Endodermal cell (in vitro differentiated cells): ENCODE results near the gene NCAPH2. TPM values are rescaled to one million over a fixed set of nuclear protein-coding genes. Genes with fewer than 3 reads are reported as not detected.
"Not testable (repeated sequence)": the region's sequence is repeated elsewhere in the genome, so short reads cannot be mapped to it uniquely, and the experiment has no call there.

Source experiments
- DNase-seq: peaks from one replicate; pipeline ENCODE4 v3.0.0-alpha.2; 2017
- H3K27ac ChIP-seq: 2 replicates; pipeline ENCODE4 v1.5.1; 2013; ENCODE audit warnings: mild to moderate bottlenecking, low read depth, low read length, moderate library complexity
- H3K27me3 ChIP-seq: 2 replicates; pipeline ENCODE4 v1.6.1; 2013; ENCODE audit warnings: mild to moderate bottlenecking, low read length, moderate library complexity; ENCODE audit not compliant: insufficient read depth, control insufficient read depth, poor library complexity, severe bottlenecking
- H3K36me3 ChIP-seq: 2 replicates; pipeline ENCODE4 v1.7.0; 2013; ENCODE audit warnings: mild to moderate bottlenecking, low read length, moderate library complexity; ENCODE audit not compliant: control insufficient read depth, insufficient read depth
- H3K4me1 ChIP-seq: one replicate; pipeline ENCODE4 v1.7.0; 2013; ENCODE audit warnings: low read length; ENCODE audit not compliant: control insufficient read depth, insufficient read depth
- H3K4me3 ChIP-seq: 2 replicates; pipeline ENCODE4 v1.5.1; 2013; ENCODE audit warnings: mild to moderate bottlenecking, low read length, moderate library complexity
- H3K9ac ChIP-seq: 2 replicates; pipeline ENCODE4 v1.6.1; 2013; ENCODE audit warnings: mild to moderate bottlenecking, low read length, moderate library complexity; ENCODE audit not compliant: poor library complexity, severe bottlenecking; ENCODE audit errors: extremely low read depth
- H3K9me3 ChIP-seq: 2 replicates; pipeline ENCODE4 v1.6.1; 2013; ENCODE audit warnings: mild to moderate bottlenecking, low read length, moderate library complexity; ENCODE audit not compliant: control insufficient read depth
- H3K27ac Mint-ChIP-seq: 2 replicates; pipeline ENCODE4 v1.8.0; 2020; ENCODE audit warnings: mixed read lengths
- H3K27me3 Mint-ChIP-seq: 2 replicates; pipeline ENCODE4 v1.8.0; 2021; ENCODE audit warnings: mild to moderate bottlenecking, mixed read lengths; ENCODE audit not compliant: insufficient read depth
- H3K36me3 Mint-ChIP-seq: 2 replicates; pipeline ENCODE4 v1.8.0; 2020; ENCODE audit warnings: low read depth, mixed read lengths
- H3K4me1 Mint-ChIP-seq: 2 replicates; pipeline ENCODE4 v1.8.0; 2020; ENCODE audit warnings: mixed read lengths
- H3K4me3 Mint-ChIP-seq: 2 replicates; pipeline ENCODE4 v1.8.0; 2020; ENCODE audit warnings: mild to moderate bottlenecking, moderate library complexity, mixed read lengths
- H3K9me3 Mint-ChIP-seq: 2 replicates; pipeline ENCODE4 v1.8.0; 2020; ENCODE audit warnings: mild to moderate bottlenecking, mixed read lengths
- CTCF ChIP-seq: fragments of 200-600 bp; sonication (generic); conservative IDR thresholded peaks from 2 replicates; pipeline ENCODE4 v1.5.0; 2021; ENCODE audit warnings: antibody characterized with exemption, mild to moderate bottlenecking
- WGBS, 2 experiments: methylation state at CpG; one replicate each; pipeline versions ENCODE4 v1.1.5 to v1.1.7; 2013; ENCODE audit warnings: missing lambda C conversion rate in 2 of 2, mixed read lengths in 1 of 2; ENCODE audit not compliant: insufficient coverage in 1 of 2, insufficient read length in 1 of 2; 5-methylcytosine and 5-hydroxymethylcytosine counted together
- total RNA-seq, 2 donors: library from RNA; stranded (reverse); fragmentation: NEBNext Ultra II Directional in 1 of 2; extraction: Animal tissue kit (Norgen Biotek cat#: 25700) in 1 of 2; gene quantifications; 2 replicates in 1 of 2; 3 replicates in 1 of 2; pipeline ENCODE4 v1.2.1, GENCODE V29; 2021

NCAPH2 gene
- total RNA-seq, 2 donors from 2014 or later, result 63.3 to 73.1 TPM

- Histone ChIP-seq H3K9ac (no peak overlapping the region), H3K4me3 (peak overlapping the region; percentile 75), H3K9me3 (no peaks in the 10 kb centered on the region), H3K36me3 (no peaks in the 10 kb centered on the region), H3K4me1 (no peaks in the 10 kb centered on the region), H3K27me3 (peaks cover 57% of the 10 kb centered on the region), H3K27ac (no peak overlapping the region)
- Mint-ChIP-seq H3K27ac (no peak overlapping the region), H3K36me3 (no peaks in the 10 kb centered on the region), H3K9me3 (no peaks in the 10 kb centered on the region), H3K4me1 (peaks cover 6% of the 10 kb centered on the region), H3K4me3 (peak overlapping the region; percentile 56), H3K27me3 (peaks cover 62% of the 10 kb centered on the region)
- DNase-seq, result peak; percentile 78
- WGBS, 2 experiments, result 1 to 8% methylated on average over 25 to 53 of the region's 56 CpGs
- TF ChIP-seq CTCF, result no peak
Observed at GRCh38 chr22:50531962-50532674, 24.1 kb downstream of the NCAPH2 start.

GRCh38 chr22:50532824-50533796, 25.1 kb downstream of the NCAPH2 start:
- no peak for DNase-seq
- Histone ChIP-seq H3K27ac (no peak overlapping the region), H3K36me3 (no peaks in the 10 kb centered on the region), H3K4me3 (no peak overlapping the region), H3K27me3 (peaks cover 63% of the 10 kb centered on the region), H3K4me1 (no peaks in the 10 kb centered on the region), H3K9ac (no peak overlapping the region), H3K9me3 (no peaks in the 10 kb centered on the region)
- Mint-ChIP-seq H3K4me3 (peak overlapping the region; percentile 56), H3K27me3 (peaks cover 54% of the 10 kb centered on the region), H3K4me1 (peaks cover 5% of the 10 kb centered on the region), H3K27ac (no peak overlapping the region), H3K9me3 (no peaks in the 10 kb centered on the region), H3K36me3 (no peaks in the 10 kb centered on the region)
- WGBS, 2 experiments, result 90 to 97% methylated on average over 11 to 18 of the region's 19 CpGs
- TF ChIP-seq CTCF, result no peak

- not testable (repeated sequence) for H3K9ac ChIP-seq, H3K36me3 ChIP-seq, H3K27ac Mint-ChIP-seq, H3K9me3 ChIP-seq, H3K9me3 Mint-ChIP-seq, H3K4me1 Mint-ChIP-seq, DNase-seq, H3K4me1 ChIP-seq, H3K27ac ChIP-seq, H3K4me3 ChIP-seq, H3K4me3 Mint-ChIP-seq, H3K36me3 Mint-ChIP-seq
- peaks cover 54% of the 10 kb centered on the region for H3K27me3 ChIP-seq
- 85 to 87% methylated on average over 11 to 21 of the region's 21 CpGs for WGBS, 2 experiments
- peaks cover 47% of the 10 kb centered on the region for H3K27me3 Mint-ChIP-seq
Observed at GRCh38 chr22:50533856-50534711, 26.1 kb downstream of the NCAPH2 start.
